NCI-H524 (cell line): Measurements from ENCODE around the gene PTGS2.

ENCODE experiments used
- DNase-seq, 2 experiments: peaks; one replicate each; lab custom pipeline; 2025; lab: John Stamatoyannopoulos, UW

The PTGS2 gene

DNA sequence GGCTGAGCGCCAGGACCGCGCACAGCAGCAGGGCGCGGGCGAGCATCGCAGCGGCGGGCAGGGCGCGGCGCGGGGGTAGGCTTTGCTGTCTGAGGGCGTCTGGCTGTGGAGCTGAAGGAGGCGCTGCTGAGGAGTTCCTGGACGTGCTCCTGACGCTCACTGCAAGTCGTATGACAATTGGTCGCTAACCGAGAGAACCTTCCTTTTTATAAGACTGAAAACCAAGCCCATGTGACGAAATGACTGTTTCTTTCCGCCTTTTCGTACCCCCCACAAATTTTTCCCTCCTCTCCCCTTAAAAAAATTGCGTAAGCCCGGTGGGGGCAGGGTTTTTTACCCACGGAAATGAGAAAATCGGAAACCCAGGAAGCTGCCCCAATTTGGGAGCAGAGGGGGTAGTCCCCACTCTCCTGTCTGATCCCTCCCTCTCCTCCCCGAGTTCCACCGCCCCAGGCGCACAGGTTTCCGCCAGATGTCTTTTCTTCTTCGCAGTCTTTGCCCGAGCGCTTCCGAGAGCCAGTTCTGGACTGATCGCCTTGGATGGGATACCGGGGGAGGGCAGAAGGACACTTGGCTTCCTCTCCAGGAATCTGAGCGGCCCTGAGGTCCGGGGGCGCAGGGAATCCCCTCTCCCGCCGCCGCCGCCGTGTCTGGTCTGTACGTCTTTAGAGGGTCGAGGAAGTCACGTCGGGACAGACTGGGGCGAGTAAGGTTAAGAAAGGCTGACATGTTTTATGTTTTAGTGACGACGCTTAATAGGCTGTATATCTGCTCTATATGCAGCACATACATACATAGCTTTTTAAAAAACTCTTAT, at the start of gene PTGS2:
PTGS2 (minus strand) TSS at position 179 of the 817 bp plus-strand sequence; CDS start at position 46, 133 bp downstream.
- peak; percentile 60 to 72 for DNase-seq

DNA sequence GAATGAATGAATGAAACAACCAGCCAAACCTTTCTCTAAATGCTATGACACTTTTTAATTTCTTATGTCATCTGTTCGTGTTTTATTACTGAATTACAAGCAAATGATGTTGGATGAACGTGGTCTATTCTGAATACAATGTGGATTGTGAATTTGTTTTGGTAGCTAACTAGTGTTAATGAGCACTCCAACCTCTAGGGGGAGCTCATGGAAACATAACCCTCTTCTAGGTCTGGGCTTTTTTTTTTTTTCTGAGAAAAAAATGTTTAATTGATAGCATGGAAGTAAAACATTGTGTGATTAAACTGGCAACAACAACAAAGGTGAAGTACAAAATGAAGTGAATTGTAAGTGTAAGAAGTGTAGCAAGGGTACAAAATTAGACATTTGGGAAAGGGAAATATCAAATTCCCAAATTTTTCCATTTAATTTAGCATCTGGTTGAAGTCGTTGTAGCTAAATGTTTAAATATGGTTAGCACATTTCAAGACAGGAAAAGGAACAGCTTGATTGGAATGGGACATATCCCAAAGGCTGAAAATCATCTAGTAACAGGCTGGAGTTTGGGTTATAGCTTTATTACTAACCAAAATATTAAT, 42.6 kb upstream of the PTGS2 start:
- DNase-seq = peak; percentile 7

DNA sequence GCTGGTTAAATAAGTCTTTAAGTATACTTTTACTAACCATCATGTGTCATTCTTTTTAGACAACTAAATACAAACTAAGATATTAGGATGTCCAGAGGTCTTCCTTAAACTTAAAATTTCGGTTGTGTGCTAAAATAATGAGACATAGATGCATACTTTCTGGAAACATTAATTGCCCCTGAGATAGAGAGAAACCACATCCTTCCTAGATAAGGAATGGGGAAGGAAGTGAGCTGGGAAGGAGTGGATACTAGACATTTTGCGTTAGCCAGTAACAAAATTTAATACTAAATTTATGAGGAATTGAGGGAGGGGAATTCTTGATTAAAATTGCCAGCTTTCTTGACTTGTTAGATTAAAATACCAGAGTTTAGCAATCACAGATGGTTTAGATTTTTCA, 37.1 kb upstream of the PTGS2 start:
- DNase-seq = no peak

- DNase-seq = no peak
These were observed 35.9 kb upstream of the PTGS2 start for GRCh38 chr1:186715887-186716809.

DNA sequence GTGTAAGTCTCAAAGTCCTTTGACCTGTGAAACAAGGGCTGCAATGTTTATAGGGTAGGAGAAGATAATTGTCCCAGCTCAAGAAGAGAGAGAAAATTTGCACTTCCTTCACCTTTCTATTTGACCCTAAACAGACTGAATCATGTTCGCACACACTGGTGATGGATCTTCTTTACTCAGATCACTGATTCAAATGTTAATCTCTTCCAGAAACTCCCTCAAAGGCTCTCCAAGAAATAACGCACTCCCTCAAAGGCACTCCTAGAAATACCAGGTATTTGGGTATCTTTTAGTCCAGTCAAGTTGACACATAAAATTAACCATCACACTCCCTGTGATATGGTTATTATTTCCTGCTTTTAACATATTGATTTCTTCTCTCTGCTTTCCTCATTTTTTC, 30.5 kb upstream of the PTGS2 start:
- DNase-seq = no peak

DNA sequence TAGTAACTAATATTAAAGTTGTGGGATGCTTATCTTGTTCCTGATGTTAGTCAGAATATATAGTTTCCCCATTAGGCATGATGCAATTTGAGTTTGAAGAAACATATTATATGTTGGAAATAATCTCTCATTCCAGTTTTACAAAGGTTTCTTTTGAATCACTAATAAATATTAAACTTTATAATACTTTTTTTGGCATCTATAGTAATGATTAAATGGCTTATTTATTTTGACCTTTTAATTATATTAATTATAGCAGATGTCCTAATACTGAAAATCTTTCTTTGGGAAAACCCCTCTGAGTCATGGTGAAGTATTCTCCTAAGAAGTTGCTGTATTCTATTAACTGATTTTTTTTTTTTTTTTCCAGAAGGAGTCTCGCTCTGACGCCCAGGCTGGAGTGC, 28.5 kb upstream of the PTGS2 start:
- DNase-seq = no peak

DNA sequence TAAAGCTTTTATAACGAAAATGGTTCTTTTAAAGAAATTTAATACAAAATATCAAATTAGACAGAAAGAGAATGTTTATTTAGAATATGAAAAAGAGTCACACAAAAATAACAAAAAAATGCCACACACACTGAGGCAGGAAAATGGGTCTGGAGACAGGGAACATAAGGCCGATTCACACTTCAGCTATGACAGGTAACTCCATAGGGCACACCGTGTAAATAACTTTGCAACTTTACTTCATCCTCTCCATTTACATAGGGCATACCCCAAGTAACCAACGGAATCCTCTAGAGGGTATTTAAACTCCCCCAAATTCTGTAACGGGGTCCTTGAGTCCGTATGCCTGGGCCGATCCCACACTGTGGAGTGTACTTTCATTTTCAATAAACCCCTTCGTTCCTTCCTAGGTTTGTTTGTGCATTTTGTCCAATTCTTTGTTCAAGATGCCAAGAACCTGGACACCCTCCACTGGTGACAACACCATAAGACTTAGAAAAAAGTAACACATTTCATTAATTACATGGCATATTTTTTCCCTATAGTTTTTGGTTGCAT, 23.1 kb upstream of the PTGS2 start:
- no peak for DNase-seq

DNA sequence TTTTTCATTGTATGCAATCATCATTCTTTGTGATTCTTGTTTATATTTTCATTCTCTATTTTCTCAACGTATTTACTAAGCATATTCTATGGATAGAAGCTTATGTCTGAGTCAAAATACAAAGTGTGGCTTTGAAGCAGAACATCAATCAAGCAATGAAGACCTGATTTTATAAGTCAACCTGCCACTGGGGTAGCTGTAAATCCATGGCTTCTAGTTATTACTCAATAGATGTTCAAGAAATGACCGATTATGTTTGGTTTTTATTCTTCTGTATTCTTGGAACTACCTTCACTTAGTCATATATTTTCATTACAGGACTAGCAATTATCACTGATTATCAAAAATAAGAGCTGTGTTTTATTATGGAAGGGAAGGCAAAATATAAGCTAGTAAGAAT, 20.5 kb upstream of the PTGS2 start:
- no peak for DNase-seq

GRCh38 chr1:186699519-186699918, 19.3 kb upstream of the PTGS2 start:
- DNase-seq = no peak

DNA sequence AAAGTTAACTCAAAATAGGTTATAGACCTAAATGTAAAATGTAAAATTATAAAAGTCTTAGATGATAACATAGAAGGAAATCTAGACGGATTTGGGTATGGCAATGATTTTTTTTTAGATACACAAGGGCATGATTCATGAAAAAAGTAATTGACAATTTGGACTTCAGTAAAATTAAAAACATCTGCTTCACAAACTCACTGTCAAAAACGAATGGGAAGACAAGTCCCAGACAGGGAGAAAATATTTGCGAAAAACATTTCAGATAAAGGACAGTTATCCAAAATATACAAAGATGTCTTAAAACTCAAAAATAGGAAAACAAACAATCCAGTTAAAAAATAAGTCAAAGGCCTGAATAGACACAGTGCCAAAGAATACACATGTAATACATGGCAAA, 9.7 kb upstream of the PTGS2 start:
- no peak for DNase-seq

- DNase-seq = no peak
These were observed 9.2 kb upstream of the PTGS2 start for GRCh38 chr1:186689376-186689775.

DNA sequence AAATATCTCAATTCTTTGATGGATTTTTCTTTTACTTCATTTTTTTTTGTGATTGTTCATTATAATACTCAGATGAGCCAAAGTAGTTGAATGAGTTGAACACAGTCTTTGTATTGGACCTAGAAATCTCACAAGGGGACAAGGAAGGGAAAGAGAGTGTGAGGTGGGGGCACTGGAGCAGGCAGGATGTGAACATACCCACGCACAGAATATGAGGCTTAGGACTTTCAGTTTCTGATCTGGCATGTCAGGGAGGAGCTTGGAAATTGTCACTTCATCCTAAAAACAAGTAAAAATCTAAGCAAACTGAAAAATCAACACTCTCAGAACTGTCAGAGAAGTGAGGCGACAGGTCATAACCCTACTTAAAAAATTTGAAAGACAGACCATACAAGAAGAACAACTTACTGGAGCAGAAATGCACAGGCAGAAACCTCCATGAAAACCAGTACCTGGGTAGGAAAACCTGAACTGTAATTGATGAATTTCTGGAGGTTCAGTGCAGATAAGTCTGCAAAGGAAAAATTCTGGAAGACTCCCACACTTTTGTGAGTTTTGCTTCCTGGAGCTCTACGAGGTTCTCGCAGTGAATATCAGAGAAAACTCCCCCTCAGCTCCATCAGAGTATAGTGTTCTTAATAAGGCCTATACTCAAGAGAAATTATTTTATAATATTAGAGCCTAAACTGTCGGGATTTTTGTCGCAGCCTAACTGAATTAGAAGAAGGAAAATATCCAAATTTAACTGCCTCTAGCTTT, 3.6 kb upstream of the PTGS2 start:
- DNase-seq = no peak

DNA sequence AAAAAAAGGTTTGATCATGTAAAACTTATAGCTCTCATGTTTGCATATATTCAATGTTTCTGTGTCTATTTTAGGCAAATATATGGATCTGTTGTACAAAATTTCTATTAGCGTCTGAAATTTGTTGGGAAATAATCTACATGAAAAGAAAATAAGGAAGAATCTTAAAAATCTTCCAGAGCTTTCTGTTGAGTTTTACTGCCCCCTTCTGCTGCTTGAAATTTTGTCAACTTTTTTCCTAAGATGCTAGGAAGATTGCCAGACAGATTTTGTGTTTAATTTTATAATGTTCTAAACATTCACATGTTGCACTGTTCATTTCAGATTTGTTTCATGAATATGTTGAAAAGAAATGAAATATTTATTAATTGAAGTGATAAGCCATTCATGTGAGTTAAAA, 2.5 kb upstream of the PTGS2 start:
- DNase-seq = no peak

GRCh38 chr1:186681801-186682200, 1.6 kb upstream of the PTGS2 start:
- DNase-seq = no peak

DNA sequence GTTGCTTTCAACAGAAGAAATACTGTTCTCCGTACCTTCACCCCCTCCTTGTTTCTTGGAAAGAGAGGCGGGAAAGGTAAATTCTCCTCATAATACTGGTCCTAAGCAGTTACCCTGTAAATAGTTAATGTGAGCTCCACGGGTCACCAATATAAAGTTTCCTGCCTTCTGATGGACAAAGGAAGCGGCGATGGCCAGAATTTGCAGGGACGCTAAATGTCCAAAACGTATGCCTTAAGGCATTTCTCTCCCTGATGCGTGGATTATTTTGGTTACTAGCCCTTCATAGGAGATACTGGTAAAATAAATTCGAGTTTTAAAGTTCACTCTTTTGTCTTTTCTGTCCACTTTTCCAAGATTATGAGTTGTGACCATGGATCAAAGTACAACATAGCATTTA, 898 bp upstream of the PTGS2 start:
- DNase-seq = no peak

GRCh38 chr1:186679924-186680244, 339 bp downstream of the PTGS2 start:
- DNase-seq = no peak

DNA sequence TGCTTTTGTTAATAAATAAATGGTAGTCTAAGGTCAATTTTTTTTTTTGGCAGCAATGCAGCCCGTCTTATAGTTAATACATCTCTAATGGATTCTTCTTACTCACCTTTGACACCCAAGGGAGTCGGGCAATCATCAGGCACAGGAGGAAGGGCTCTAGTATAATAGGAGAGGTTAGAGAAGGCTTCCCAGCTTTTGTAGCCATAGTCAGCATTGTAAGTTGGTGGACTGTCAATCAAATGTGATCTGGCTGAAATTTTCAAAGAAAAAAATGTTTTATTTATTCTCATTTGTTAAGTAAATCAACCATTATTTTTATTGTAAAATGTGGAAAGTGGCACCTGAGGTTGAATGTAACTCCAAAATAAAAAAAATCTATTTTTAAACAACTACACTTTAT, 2.1 kb downstream of the PTGS2 start:
- DNase-seq = no peak

GRCh38 chr1:186672596-186672995, 7.6 kb downstream of the PTGS2 start:
- no peak for DNase-seq

GRCh38 chr1:186672131-186672530, 8.1 kb downstream of the PTGS2 start:
- DNase-seq = no peak

DNA sequence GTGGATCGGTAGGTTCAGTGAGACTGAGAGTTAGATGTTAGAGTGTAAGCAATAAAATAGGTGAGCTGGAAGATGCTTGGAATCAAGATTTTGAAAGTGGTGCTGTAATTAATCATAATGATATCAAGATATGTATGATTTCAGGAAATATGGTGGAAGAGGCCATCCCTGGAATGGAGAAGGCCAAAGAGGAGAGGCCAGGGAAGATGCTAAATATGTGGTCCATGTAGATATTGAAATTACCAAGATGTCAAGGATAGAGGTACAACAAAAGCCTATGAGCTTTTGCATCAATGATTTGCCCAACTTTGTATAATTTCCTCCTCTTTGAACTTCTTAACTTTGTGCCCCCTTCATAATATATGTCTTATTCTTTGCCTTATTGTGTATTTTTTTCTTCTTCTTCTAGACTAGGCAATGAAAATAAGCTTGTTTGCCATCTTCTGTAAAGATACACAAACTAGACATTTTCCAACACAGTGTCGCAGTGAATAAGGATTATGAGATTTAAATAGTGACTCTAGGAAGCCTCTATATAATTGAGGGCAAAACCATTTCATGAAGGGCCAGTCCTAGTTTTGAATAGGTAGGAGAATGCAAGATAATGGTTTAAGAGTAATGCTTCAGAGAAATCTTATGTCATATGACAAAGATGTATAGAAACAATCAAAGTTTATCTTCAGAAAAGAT, 8.9 kb downstream of the PTGS2 start:
- DNase-seq = no peak
